Activated CD8-positive, alpha-beta memory T cell treated with anti-CD3 and anti-CD28 coated beads, Interleukin-2, amount 50 U/mL, for 24 hours (primary cell): ENCODE data around the gene MCTP1.

Experiments
- DNase-seq: peaks from one replicate; pipeline ENCODE4 v3.0.0-alpha.2; 2020; ENCODE audit errors: extremely low read depth

MCTP1 gene

DNA sequence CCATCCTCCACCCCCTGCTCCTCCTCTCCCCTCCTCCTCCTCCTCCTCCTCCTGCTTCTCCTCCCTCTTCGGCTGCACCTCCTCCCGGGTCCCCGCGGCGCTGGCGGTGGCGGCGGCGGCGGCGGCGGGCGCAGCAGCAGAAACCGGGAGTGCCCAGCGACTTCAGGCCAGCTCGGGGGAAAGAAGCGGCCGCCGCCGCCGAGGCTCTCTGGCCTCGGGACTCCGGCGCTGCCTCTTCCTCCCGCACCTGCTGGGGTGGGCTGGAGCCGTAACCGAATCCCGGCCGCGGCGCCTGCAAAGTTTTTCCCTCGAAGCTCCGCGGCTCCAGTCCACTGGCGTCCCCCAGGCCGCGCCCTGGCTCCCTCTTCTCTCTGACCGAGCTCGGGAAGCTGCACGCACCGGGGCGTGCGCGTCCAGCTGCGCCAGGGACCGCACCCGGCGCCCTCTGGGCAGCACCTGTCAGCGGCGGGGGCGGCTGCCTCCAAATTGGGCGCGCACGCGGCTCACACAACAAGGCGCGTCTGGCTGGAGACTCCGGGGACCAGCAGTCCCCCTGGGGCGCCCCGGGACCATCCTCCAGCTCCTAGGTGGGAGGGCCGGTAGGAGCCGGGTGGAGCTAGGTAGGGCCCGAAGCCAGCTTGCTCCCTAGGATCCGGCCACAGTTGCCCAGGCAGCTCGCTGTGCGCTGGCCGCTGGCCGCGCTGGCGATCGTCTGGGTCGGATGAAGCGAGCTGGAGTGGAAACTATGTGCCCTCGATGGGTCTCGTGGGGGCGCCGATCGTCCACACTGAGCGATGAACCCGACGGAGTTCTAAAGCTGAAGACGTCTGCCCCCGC lies at the start of gene MCTP1:
MCTP1 (minus strand) TSS at position 523 of the 837 bp plus-strand sequence.
- DNase-seq = no peak

- no peak for DNase-seq
Measured at GRCh38 chr5:95332158-95332557, 47.3 kb upstream of the MCTP1 start.

DNA sequence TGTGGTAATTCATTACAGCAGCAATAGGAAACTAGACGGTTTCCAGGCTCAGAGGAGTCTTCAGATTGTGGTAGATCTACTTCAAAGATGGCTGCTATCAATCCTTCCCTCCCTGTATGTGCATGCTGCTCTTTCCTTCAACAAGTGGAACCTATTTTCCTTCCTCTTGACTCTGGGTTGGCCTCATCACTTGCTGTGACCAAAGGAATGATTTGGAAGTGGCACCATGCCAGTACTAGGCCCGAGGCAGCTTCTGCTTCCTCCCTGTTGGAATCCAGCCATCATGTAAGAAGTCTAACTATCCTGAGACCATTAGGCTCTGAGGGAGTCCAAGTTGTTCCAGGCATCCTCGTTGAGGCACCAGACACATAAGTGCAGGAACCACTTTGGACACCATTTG lies 46.5 kb upstream of the MCTP1 start:
- DNase-seq = no peak

DNA sequence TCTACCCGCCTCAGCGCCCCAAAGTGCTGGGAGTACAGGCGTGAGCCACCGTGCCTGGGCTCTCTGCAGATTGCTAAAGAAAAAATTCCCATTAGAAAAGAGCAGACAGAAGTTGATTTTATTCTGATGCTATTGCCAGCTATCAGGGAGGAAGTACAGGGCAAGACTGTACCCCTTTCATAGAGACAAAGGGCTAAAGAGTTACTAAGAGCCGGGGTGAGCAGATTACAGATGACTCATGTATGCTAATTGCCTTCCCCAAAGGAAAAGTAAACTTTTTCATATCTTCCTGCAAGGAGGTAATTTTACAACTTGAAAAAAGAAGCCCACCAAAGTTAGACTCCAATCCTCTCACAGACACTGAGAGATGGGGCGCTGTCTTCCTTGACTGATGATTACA lies 42.3 kb upstream of the MCTP1 start:
- no peak for DNase-seq

- no peak for DNase-seq
Measured at GRCh38 chr5:95317687-95318086, 32.8 kb upstream of the MCTP1 start.

- no peak for DNase-seq
Measured at GRCh38 chr5:95317085-95317484, 32.2 kb upstream of the MCTP1 start.

- no peak for DNase-seq
Measured at GRCh38 chr5:95304711-95305110, 19.8 kb upstream of the MCTP1 start.

DNA sequence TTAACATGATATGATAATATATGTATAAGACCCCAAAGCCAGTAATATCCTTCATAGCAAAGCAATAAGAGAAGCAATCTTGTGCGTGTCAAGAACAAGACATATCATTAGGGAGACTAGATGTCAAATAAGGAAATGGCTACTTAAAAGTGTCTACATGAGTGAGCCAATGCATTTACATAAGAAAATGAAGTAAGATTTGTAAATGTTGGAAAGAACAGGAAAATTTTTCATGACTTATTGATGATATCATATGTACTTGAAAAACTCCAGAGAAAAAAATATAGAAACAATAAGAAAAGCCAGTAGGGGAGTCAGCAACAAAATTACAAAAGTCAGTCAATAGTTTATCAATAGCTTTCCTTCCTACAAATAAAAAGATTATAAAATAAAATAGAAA lies 13.8 kb upstream of the MCTP1 start:
- no peak for DNase-seq

DNA sequence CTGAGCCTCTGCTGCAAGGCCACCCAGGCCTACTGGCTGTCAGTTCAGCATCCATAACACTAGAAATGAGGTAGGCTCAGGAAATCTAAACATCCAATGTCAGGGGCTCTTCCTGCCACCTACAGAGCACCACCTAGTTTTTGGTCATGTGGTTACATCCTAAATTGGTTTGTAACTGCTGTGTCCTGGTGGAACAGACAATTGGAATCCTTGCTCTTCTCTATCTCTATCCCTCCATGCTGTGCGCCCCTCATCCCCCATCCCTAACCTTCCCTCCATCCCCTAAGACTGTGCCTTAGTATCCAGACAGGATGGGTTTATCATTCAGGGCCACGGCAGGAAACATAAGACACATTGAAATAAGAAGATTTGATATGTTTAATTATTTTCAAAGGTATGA lies 11.4 kb upstream of the MCTP1 start:
- DNase-seq = no peak

DNA sequence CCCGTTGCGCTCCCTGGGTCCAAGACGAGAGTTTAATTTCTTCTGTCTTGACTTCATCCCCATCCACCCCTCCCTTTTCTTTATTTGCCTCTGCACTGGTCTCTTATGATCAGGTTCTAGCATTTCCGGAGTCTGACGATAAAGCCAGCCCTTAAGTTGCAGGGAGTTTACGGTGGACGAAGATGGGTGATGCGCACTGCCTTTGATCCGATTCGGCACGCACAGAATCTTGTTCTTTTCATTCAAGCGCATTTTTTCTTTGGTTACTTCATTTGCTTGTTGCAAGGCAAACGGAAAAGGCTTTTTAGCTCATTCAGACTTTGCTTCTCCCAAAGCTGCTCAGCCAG lies 488 bp upstream of the MCTP1 start:
- no peak for DNase-seq

- no peak for DNase-seq
Measured at GRCh38 chr5:95283761-95284571, 928 bp downstream of the MCTP1 start.

DNA sequence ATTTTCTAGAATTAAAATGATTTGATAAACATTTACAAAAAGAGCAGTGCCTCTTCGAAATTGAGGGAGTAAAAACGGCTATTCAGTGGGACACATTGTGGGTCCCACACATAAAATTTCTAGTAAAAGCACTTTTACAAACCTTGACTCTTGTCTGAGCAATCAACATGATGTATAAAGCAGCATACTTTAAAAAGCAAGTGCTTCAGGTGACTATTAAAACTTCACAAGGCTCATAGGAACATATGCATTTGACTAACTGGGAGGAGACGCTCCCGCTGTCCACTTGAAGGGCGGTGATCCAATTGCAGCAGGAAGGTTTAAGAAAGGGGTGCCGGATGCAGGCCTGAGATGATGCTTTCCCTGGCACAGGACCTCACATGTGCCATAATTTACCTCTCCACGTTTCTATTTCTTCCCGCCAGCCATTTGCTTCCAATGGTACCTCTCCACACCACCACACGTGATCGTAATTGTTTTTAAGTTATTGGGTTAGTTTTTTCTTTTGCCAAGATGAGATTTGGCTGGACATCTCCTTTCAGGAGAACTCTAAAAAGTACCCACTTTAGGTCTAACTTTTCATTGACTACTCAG lies 1.8 kb downstream of the MCTP1 start:
- no peak for DNase-seq

GRCh38 chr5:95281226-95281625 lies 3.7 kb downstream of the MCTP1 start:
- no peak for DNase-seq

GRCh38 chr5:95280401-95281095 lies 4.3 kb downstream of the MCTP1 start:
- no peak for DNase-seq

DNA sequence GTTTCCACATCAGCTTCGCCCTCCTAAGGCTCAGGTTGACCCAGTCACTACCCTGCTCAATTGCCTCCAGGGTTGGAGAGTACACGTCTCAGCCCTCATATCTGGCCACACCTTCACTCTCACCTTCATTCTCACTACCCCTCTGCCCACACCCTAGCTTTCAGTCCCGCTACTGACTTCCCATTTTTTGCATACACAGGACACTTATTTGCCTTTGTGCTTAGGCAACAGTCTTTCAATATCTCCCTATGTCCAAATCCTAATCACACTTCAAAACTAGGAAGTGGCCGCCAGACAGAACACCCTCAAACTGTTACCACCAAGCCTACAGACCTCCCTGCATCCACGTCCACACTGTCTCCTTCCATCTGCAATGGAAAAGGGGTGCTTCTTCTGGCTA lies 10.9 kb downstream of the MCTP1 start:
- no peak for DNase-seq

- no peak for DNase-seq
Measured at GRCh38 chr5:95272316-95272929, 12.5 kb downstream of the MCTP1 start.

DNA sequence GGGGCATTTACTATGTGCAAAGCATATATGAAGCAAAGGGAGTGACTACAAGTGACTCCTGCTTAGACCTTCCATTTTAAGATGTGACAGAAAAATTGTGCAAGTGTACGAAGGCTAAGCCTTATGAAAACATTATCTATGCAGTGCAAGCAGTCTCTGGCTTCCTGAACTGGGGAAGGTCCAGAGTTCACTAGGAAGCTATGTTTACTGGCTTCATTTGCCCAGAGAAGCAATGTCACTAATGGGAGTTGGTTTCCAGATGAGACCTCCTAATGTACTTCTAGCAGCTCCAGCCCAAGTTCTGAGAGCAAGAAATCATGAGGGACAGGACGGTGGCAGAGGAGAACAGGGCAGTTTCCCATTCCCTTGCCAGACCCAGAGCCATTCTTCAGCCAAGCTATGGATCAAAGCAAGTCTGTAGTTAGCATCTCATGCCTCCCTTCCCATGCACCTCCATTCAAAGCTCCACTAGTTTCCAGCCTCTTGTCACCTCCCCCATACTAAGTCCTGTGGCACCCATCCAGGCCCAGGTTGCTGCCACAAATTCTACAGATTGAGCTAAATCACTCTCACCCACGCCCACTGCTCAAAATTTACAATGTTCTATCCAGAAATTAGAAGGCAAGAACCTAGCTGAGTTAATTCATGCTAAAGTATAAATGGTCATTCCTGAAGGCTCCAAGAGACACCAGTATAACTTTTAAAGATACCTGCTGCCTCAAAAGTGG lies 21.8 kb downstream of the MCTP1 start:
- no peak for DNase-seq

DNA sequence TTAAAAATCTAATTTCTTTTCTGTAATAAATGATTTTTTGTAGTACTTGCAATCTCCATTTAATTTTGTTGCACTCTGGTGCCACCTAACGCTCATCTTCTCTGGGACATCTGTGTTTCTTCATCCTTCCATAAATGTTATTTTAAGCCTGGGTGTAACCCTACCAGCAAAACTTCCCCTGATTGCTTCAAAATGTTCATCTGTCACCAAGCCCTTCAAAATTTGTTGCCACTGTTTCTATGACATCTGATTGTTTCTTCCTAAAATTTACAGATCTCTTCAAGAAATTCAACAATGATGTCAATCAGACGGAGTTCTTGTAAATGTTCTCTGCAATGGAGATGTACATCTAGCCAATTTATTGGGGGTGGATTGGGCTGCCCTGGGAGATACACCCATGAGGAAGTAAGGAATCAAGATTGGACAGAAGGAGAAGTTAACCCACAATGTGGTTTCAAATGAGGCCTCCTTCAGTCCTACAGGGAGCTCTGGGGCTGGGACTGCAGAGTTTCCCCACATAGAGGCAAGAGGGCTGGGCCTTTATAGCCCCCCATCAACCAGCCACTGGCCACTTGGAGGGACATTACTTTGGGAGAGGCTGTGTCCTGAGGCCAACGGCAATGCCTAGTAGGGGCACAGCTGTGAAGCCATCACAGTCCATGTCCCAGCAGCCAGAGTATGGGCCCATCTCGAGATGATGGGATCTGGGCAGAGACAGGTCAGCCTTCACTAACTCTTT lies 23.3 kb downstream of the MCTP1 start:
- DNase-seq = no peak

DNA sequence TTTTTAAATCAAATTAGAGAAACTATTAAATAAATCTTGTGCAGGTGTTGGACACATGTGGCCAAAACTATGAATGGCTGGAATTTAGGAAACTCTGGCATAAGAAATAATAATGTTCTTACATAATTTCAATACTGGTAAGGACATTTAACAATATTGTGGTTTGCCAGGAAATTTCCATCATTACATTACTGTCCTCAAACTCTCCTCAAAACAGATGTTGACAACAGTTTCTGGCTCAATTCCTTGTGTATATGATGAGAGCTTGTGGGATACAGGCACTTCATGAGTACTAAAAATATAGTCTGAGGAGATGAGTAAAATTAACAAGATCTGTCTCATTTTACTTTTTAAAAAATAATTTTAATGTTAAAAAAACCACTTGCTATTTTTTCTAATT lies 27.9 kb downstream of the MCTP1 start:
- DNase-seq = no peak

GRCh38 chr5:95256446-95256845 lies 28.4 kb downstream of the MCTP1 start:
- no peak for DNase-seq
